Stimulated activated CD8-positive, alpha-beta memory T cell treated with anti-CD3 and anti-CD28 coated beads, Interleukin-2, amount 100 ng/mL, for 1 hour (primary cell): Measurements from ENCODE around the gene MRPS21.
"Not testable (repeated sequence)": the region's sequence is repeated elsewhere in the genome, so short reads cannot be mapped to it uniquely, and the experiment has no call there.

Source experiments
- DNase-seq, 2 donors: peaks; one replicate each; pipeline ENCODE4 v3.0.0-alpha.2; 2020; ENCODE audit warnings: low read depth in 2 of 2

Gene MRPS21

DNA sequence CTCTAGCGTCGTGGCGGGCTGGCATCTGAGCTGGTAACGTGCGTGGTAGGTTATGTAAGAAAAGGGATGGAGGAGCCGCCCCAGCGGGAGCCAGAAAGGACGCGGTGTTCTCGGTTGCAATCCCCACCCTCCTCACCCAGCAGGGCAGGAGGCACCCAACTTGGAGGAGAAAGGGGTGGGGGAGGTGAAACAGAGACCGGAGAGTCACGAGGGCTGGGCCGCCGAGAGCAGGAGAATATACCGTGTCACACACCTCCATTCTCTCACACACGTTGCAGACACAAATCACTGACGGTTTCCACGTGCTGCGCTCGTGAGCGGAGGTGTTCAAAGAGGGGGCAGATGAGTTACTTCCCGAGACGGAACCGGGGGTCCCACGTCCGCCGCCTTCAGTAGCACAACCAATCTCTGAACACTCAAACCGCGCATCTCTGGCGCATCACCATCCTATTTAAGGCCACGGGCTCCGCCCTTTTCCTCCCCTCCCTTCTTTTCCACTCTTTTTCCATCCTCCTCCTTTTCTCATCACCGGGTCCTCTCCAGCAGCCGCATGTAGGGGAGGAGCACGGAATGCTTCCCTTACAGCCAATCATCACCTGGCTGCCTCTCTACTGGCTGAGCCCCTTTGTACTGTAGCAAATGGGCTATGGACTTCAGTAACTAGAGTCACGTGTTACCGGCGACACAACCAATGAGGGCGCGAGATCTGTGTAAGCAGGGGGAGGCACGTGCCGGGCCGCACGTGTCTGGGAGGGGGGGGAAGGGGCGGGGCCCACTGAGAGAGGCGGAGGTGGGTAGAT, 11.7 kb upstream of the MRPS21 start, which contains the start of gene CIART:
Gene CIART, plus strand, starts transcription at position 797 of the 800 bp plus-strand sequence. CDS start 714 bp downstream, outside the sequence.
- peak; percentile 41 to 56 for DNase-seq

GRCh38 chr1:150282558-150282958, 11.1 kb upstream of the MRPS21 start:
- DNase-seq: no peak

DNA sequence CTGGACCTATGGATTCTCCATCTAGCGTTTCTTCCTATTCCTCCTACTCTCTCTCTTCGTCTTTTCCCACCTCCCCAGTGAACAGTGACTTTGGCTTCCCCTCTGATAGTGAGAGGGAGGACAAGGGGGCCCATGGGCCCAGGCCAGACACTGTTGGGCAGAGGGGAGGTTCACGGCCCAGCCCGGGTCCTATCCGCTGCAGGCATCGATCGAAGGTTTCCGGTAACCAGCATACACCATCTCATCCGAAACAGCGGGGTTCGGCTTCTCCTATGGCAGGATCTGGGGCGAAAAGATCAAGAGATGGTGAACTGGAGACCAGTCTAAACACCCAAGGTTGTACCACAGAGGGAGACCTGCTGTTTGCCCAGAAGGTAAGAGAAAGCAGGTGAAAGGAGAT, 10.4 kb upstream of the MRPS21 start:
- DNase-seq: no peak

DNA sequence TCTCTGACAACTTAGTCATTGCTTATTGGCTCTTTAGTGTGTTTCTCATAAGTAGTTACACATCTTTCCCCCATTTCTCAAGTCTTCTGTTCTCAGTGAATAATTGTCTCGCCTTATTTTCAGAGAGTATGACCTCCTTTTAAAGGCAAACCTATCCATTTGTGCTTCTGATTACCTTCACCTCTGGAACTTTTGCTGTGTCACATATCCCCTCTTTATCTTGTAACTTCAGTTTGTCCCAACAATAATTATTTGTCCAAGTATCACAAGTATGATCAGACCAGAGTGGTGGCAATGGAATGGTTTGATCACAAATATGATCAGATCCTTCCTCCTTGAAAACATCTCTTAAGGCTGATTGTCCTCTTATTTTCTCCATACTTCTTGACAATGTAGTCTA, 5.3 kb upstream of the MRPS21 start:
- no peak for DNase-seq

- DNase-seq: no peak
Observed at GRCh38 chr1:150288822-150289221, 4.8 kb upstream of the MRPS21 start.

- DNase-seq: no peak
Observed at GRCh38 chr1:150295476-150295875, 1.8 kb downstream of the MRPS21 start.

- DNase-seq: no peak
Observed at GRCh38 chr1:150299716-150300115, 6.1 kb downstream of the MRPS21 start.

- DNase-seq: no peak
Observed at GRCh38 chr1:150302338-150302737, 8.7 kb downstream of the MRPS21 start.

- DNase-seq: no peak
Observed at GRCh38 chr1:150302902-150303301, 9.2 kb downstream of the MRPS21 start.

DNA sequence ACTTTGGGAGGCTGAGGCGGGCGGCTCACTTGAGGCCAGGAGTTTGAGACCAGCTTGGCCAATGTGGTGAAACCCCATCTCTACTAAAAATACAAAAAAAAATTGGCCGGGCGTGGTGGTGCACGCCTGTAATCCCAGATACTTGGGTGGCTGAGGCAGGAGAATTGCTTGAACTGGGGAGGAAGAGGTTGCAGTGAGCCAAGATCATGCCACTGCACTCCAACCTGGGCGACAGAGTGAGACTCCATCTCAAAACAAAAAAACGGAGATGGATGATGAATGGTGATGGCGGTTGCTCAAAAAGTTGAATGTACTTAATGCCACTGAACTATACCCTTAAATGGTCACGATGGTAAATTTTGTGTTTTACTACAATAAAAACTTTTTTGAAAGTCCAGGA, 14.9 kb downstream of the MRPS21 start:
- not testable (repeated sequence) for DNase-seq

- no peak for DNase-seq
Observed at GRCh38 chr1:150309758-150310508, 16.3 kb downstream of the MRPS21 start.

DNA sequence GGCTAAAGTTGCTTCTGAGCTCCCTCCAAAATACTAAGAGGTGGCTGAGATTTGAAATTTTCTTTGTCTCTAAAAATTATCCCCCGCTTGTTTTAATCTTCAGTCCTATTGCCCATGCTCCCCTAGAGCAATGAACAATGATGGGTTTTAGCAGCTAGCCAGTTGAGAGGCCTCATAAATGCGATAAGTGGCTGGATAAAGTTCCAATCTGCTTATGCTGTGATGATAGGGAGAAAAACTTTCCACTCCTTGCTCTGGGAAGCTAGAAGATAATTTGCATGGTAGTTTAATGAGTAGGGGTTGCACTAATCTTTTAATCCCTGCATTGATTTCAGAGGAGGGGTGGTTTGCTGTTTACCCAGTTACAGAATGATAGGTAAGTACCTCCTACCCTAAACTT, 18.1 kb downstream of the MRPS21 start:
- DNase-seq: no peak

GRCh38 chr1:150314691-150315090, 21.0 kb downstream of the MRPS21 start:
- DNase-seq: not testable (repeated sequence)

DNA sequence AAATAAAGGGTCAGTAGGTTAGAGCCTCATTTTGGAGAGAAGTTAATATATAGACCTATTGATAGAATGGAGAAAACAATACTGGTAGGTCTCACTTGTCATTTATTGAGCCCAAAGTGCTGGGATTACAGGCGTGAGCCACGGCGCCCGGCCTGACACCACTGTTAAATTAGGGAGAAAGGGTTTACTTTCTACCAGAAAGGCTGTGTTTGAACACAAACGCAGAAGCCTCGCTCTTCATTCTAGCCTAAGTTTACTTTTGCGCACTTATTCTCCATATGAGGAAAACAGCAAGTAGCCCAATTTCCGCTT, 27.0 kb downstream of the MRPS21 start:
- DNase-seq: no peak

- no peak for DNase-seq
Observed at GRCh38 chr1:150321826-150322166, 28.1 kb downstream of the MRPS21 start.

DNA sequence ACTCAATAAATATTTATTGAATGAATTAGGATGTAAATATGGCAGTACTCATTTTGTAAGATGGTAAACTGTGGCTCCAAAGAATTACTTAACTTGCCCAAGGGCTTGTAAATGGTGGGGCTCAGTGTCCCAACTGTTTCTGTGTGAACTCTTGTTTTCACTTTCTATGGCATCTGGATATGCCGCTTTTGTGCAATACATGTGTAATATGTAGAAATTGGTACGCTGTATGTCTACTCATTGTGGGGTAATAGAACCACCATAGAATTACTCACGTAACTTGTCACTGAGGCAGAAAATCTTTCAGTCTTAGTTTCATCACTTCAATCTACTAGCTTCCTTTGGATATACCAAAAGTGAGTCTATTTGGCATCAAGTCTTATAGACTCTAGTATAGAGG, 28.6 kb downstream of the MRPS21 start:
- no peak for DNase-seq

DNA sequence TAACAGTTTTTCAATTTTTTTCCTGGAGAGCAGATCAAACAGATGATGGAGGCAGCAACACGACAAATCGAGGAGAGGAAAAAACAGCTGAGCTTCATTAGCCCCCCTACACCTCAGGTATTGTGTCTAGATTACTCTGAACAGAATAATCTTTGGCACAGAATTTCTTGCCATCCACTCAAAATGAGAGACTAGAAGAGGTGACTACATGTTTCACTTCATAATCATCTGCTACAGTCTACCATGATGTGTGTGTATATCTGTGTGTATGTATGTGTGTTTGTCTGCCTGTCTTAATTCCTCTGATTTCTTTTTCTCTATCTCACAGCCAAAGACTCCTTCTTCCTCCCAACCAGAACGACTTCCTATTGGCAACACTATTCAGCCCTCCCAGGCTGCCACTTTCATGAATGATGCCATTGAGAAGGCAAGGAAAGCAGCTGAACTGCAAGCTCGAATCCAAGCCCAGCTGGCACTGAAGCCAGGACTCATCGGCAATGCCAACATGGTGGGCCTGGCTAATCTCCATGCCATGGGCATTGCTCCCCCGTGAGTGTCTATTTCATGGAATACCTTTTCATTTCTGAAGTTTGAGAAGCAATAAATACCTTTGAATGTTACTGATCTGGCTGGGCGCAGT, 39.1 kb downstream of the MRPS21 start:
- no peak for DNase-seq

GRCh38 chr1:150346316-150346715, 52.7 kb downstream of the MRPS21 start:
- DNase-seq: no peak

GRCh38 chr1:150352866-150353265, 59.2 kb downstream of the MRPS21 start:
- DNase-seq: no peak
